LNCAP (cell line): ENCODE measurements around the gene ALKBH4.

Source experiments
- CTCF ChIP-seq: fragments of 450-650 bp; IDR thresholded peaks from 2 replicates; pipeline ENCODE4 v1.5.1; 2017; ENCODE audit warnings: mild to moderate bottlenecking

ALKBH4 gene

DNA sequence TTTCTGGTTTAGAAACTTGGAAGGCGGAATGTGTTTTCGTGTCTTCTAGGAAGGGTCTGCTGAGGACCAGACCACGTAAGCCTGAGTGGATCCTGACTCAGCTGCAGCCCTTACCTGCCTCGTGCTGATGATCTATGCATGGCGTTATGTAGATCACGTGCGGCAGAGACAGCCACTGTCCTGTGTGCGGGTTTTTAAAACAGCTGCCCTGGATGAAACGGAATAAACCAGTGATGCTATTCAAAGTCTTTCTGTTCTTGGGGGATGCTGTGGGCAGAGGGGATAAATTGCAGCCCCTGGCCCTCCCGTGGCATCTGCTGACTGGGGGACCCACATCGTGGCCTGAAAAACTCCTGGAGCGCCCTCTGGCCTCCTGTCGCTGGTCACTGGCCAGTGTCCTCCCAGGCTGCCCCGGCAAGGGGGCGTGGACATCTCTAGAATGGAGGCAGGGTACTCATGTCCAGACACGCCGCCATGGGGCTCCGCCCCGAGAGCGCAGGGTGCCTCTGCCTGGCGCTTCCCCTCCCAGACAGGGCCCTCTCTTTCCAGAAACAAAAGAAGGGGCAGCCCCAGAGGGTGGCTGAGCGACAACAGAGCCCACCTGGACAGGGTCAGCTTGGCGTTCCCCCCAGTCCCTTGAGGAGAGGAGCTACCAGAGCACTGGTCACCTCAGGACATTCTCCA, 13.2 kb downstream of the ALKBH4 start:
- no peak for TF ChIP-seq CTCF

GRCh38 chr7:102450242-102450641, 14.4 kb downstream of the ALKBH4 start:
- TF ChIP-seq CTCF = no peak

GRCh38 chr7:102449136-102449535, 15.5 kb downstream of the ALKBH4 start:
- no peak for TF ChIP-seq CTCF

DNA sequence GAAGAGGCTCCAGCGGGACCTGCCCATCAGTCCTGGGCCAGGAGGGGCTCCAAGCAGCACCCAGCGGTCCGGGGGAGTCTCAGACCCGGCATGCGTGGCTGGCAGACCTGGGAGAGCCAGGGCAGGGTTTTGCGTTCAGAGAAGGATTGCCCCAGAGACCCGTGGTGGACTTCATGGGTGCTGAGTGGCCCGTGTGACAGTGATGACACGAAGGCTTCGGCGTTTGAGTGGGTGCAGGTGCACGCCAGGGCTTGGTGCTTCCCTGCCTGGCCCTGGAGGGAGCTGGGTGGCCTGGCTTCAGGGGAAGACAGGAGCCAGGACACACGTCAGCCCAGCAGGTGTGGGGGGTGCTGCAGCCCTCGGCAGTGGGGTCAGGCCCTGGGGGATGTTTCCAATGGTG, 17.4 kb downstream of the ALKBH4 start:
- TF ChIP-seq CTCF = no peak

- no peak for TF ChIP-seq CTCF
Observed at GRCh38 chr7:102446387-102447156, 18.1 kb downstream of the ALKBH4 start.

GRCh38 chr7:102445674-102446071, 19.0 kb downstream of the ALKBH4 start:
- no peak for TF ChIP-seq CTCF

GRCh38 chr7:102444961-102445673, 19.5 kb downstream of the ALKBH4 start:
- no peak for TF ChIP-seq CTCF
